Astrocyte (in vitro differentiated cells and primary cell): ENCODE results near the gene HOXD9.
A peak's percentile ranks its signal among the peaks of the same experiment; 100 is the strongest.

Source experiments
- EZH2 ChIP-seq: IDR thresholded peaks from 2 replicates; pipeline ENCODE4 v1.6.1; 2012; ENCODE audit warnings: mild to moderate bottlenecking, low read length, inconsistent platforms; ENCODE audit not compliant: insufficient read depth
- TF ChIP-seq, protein P1 (sequence below): IDR thresholded peaks from 2 replicates; pipeline ENCODE4 v1.5.1; 2011; ENCODE audit warnings: low read depth, mild to moderate bottlenecking, inconsistent platforms, low read length, moderate library complexity; ENCODE audit not compliant: insufficient read depth

DNA sequence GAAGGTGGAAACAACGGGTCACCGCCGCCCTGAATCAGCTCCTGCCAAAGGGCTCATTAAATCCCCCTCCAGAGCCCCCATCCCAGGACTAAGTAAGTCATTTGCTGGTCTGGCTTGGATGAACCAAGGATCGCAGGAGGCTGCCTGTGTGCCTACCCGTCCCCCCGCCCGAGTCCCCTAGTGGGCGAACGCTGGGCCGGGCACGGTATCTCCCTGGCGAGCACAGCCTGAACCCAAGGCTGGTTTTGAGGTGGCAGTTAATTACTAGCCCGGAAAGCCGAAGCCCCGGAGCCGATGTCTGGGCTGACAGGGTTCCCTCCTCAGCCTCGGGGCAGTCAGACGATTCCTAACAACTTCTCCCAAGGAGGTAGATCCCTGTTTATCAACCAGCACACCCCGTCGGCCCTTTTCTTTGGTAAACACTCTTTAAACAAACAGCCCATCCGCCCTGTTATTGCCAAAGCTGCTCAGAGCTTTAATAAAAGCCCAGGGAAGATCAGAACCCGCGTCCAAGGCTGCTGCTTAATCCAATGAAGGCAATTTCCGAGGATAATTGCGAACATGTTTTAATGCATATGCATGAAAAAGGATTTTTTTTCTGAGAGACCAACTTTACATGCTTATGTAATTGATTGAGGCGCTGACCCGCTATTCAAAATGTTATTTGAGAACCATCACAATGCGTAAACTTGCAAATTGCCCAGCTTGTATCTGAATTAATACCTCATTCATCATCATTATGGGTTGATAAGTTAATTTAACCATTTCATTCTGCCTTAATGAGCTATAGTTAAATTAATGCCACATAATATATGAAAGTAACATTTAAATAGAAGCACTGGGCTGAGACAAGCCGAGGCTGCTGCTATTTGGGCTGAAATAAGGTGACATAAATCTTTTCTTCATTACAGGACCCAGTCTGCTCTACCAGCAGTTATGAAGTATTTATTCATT, 49.3 kb upstream of the HOXD9 start:
- TF ChIP-seq, protein P1, sequence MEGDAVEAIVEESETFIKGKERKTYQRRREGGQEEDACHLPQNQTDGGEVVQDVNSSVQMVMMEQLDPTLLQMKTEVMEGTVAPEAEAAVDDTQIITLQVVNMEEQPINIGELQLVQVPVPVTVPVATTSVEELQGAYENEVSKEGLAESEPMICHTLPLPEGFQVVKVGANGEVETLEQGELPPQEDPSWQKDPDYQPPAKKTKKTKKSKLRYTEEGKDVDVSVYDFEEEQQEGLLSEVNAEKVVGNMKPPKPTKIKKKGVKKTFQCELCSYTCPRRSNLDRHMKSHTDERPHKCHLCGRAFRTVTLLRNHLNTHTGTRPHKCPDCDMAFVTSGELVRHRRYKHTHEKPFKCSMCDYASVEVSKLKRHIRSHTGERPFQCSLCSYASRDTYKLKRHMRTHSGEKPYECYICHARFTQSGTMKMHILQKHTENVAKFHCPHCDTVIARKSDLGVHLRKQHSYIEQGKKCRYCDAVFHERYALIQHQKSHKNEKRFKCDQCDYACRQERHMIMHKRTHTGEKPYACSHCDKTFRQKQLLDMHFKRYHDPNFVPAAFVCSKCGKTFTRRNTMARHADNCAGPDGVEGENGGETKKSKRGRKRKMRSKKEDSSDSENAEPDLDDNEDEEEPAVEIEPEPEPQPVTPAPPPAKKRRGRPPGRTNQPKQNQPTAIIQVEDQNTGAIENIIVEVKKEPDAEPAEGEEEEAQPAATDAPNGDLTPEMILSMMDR = no peak
- TF ChIP-seq EZH2 = peak; percentile 63
